ENCODE data around the gene NCAM1.
A peak's percentile ranks its signal among the peaks of the same experiment; 100 is the strongest.

Gene NCAM1

DNA sequence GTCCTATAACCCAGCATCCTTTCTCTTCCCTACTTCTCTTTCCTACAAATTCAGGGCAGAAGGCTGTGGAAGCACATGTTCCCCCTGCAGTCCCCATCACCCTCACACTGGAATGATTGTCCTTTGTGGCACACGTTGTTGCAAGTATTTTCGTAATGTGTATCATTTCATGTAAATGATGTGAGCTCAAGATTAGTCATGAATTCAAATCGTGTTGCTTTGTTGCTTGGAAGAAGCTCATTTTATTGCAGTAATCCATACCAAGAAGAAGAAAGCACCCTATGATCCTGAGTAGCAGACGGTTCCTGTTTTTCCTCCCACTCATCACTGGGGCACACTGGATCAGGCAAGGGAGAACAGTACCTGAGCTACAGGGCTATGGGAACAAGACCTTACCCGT, 173.4 kb downstream of the NCAM1 start:
- DNase-seq = no peak

DNA sequence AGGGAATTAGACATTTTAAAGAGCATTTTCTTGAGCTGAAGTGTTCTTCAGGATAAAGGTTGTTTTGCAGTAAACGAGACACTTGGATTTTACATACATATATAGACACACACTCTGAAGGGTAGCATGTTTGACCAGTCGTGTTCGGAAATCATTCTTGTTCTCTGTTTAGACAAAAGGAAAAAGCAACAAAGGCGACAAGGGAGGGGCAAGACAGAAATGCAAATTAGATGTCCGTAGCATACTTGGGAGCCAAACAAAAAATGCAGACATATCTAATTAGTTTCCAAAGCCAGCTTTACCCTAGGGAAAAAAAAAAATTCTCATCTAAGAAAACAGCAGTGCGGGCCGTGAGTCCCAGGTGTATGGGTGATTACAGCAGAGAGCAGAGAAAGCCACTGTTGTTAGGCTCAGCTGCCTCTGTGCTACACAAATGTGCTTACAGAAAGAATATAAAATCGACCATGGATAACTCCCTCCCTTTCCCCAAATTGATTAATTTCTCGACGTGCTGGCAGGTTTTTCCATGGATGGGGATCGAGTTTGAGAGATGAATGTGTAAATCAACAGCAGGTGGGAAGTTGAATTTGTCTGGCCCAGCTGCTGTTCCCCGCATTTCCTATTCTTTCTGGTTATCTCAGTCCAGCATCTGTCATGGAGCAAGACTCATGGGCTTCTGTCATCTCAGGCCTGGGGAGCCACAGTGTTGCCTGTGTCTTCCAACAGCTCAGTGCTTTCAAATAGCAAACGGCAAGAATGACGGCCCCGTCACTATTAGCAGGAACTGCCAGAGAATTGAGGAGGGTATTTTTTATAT, 176.7 kb downstream of the NCAM1 start:
- no peak for DNase-seq

- no peak for DNase-seq
Measured at GRCh38 chr11:113138731-113139130, 177.5 kb downstream of the NCAM1 start.

DNA sequence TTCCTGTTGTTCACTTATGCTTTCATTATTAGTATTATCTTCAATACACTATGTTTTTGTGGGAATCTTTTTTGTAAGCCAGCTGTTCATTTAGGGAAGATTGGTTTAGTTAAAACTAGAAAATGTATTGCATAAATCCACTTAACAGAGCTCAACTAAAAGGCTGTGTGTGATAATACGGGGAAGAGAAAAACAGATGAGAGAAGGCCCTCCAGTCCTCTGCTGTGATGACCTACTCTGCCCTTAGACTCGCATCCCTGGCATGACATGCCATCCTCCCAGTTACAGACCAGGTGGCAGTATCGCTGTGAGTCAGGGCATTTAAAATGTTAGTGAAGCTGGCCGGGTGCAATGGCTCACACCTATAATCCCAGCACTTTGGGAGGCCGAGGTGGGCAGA, 179.8 kb downstream of the NCAM1 start:
- no peak for DNase-seq

- DNase-seq = no peak
Measured at GRCh38 chr11:113142508-113142907, 181.3 kb downstream of the NCAM1 start.

GRCh38 chr11:113147249-113147648, 186.0 kb downstream of the NCAM1 start:
- no peak for DNase-seq

GRCh38 chr11:113148076-113148475, 186.9 kb downstream of the NCAM1 start:
- DNase-seq = no peak

DNA sequence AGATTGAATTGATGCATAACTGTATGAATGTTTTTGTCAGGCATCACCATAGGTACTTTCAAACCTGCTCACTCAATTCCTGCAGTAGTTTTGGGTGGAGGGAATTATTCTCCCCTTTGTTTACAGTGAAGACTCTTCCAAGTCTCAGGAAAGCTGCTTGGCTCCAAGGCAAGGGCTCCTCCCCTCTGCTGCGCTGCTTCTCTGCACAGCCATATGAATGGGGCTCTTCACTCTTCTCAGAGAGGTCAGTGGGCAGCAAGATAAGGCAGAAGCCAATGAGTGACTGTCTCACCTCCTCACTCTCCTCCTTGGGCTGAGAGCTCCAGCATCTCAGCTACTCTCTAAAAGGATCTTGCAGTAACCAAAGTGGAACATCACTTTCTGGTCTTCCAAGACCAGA, 187.4 kb downstream of the NCAM1 start:
- DNase-seq = no peak

DNA sequence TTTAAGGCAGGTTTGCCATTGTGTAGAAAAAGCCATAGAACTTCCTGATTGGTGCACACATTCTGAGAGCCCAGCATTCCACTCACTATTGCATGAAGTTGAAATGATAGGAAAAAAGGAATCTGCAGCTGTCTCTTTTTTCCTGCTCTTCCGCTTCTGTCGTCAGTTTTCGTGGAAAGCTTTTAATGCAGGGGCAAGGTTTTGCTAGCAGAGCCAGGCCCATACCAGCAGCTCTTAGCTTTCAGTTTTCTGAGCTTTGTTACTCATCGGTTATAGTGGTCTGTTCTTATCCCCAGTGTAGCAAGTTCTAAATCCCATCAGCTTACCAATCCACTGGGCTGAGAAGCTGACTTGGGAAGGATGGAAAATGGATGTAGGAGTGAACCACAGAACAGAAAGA, 190.3 kb downstream of the NCAM1 start:
- DNase-seq = no peak

DNA sequence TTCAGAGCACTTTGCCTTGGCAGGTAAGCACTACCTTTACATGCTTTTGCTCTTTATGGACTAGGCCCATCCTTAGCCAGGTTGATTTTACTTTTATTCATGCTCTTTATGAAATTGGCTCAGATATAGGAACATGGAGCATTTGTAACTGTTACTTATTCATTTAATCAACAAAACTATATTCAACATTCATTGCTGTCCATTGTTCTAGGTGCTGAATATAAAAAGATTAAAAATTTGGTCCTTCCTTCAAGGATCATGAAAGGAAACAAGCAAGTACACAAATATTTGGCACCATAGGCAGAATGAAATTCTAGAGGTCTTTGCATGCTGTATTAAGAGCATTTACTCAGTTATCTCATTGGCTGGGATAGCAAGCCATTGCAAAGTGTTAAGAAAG, 191.3 kb downstream of the NCAM1 start:
- DNase-seq = no peak

GRCh38 chr11:113153847-113154246, 192.6 kb downstream of the NCAM1 start:
- DNase-seq = no peak

GRCh38 chr11:113159988-113160807, 199.0 kb downstream of the NCAM1 start:
- no peak for DNase-seq

DNA sequence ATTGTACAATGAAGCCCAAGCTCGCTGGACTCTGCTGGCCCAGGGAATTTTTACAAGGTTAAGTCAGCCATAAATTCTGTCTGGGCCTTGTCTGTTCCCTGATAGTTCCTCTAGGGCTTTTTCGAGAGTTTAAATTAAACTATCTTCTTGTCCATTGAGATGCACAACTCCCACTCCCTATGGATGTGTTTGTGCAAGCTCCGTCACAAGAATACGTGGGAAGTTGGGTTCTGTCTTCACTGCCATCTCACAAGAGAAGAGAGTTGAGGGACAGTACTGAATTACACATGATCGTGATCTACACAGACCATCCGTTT, 199.5 kb downstream of the NCAM1 start:
- DNase-seq = no peak

- no peak for DNase-seq
Measured at GRCh38 chr11:113161711-113162591, 200.7 kb downstream of the NCAM1 start.

DNA sequence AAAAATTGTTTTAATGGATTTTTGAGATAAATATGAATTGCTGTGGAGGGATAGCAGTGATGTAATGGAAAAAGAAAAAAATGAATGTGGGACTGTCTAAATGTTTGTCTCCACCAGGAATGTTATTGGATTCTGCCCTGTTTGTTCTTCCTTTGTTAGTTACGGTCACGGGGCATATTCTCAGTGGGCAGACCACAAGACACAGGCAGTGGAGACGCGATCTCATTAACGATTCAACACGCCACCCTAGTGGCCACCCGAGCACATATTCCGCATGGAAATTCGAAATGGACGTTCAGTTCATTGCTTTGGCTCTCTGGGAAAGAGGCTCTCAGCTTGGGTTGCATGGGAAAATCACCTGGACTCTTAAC, 201.4 kb downstream of the NCAM1 start:
- no peak for DNase-seq

- DNase-seq = peak; percentile 46
Measured at GRCh38 chr11:113163291-113164030, 202.2 kb downstream of the NCAM1 start.

DNA sequence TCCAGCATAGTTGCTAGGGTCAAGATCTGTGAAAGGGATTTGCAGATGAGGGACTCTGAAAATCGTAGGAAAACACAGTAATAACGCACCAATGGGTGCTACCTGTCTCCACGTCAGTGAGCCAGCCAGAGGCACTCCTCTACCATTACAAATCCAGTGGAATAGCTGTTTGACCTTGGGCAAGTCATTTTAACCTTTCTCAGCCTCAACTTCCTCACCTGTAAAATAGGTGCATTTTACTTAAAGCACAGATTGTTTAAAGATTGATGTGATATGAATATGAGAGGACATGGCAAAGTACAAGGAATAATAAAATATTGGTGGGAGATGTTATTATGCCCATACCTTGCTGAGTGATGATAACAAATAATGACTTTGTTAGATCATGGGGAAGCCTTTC, 205.1 kb downstream of the NCAM1 start:
- no peak for DNase-seq

DNA sequence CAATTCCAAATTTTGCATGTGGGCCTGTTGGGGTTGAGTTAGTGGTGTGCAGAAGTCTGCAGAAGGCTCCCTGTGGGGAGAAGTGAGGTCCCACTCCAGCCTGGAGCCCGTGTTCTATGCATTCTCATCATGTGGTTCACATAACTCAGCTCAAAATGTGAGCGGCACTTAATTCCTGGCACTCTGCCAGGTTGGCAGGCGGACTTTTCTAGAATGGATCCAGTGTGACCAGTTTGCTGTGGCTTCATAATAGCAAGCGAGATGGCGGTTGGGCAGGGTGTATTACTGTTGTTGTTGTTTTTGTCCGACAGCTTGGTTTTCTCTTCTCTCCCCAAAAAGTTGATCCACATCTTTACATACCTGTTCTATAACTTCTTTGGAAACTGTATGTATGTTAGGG, 206.4 kb downstream of the NCAM1 start:
- DNase-seq = no peak

GRCh38 chr11:113168354-113169342, 207.4 kb downstream of the NCAM1 start:
- DNase-seq = no peak

DNA sequence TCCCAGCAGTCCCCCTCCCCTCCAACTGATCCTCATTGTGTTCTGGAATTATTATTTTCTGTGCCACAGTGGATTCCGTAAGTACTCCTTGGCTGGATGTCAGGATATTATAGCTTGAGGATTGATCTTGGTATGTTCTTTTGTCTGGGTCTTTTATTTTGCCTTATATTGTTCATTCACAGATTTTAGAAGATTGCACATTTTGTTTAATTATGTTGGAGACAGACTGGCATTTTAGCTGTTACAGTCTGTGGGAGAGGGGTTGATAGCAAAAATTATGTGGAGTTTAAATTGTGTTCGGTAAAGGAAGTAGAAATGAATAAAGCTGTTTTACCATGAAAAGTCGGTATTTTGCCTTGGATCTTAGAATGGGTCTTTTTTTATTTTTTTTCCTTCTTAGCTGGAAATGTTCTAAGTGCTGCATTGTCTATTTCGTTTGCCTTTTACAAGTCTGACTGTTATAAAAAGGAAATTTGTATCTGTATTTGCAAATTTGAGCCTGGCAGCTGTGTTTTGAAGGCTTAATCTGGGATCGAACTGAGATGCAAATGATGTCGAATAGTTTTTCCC, 211.2 kb downstream of the NCAM1 start:
- no peak for DNase-seq

GRCh38 chr11:113173126-113173525, 211.9 kb downstream of the NCAM1 start:
- no peak for DNase-seq

All from fibroblast of skin of back (primary cell).